Measurements from ENCODE around the gene HMGCS2.

GRCh38 chr1:119737040-119737682 lies 31.5 kb downstream of the HMGCS2 start:
- TF ChIP-seq CTCF (IDR thresholded peaks at IDR 0.05; ENCODE audit: low read depth, low read length, missing input control): no peak
- TF ChIP-seq GABPA (IDR thresholded peaks at IDR 0.05 in 1 of 2, conservative IDR thresholded peaks at IDR 0.05 in 1 of 2): no peak
- no peak for TF ChIP-seq REST (IDR thresholded peaks at IDR 0.05)
